Gastrocnemius medialis (tissue), 4 donors: ENCODE data around the gene TANGO6. TPM values are rescaled to one million over a fixed set of nuclear protein-coding genes. Genes with fewer than 3 reads are reported as not detected.

Experiments used
- ATAC-seq, 2 donors: fragments of 150-250 bp; one replicate each; pipeline ENCODE4 v1.9.1; 2016
- DNase-seq, 2 donors: peaks; one replicate each; pipeline ENCODE4 v3.0.0-alpha.2; 2019
- H3K27ac ChIP-seq, 4 donors: fragments of 200-600 bp; sonication (generic); 1 replicate in 1 of 4; 2 replicates in 3 of 4; pipeline ENCODE4 v1.5.1; 2016 to 2018; ENCODE audit warnings: mild to moderate bottlenecking in 2 of 4, moderate library complexity in 1 of 4
- H3K27me3 ChIP-seq, 3 donors: fragments of 200-600 bp; sonication (generic) in 2 of 3; 1 replicate in 1 of 3; 2 replicates in 2 of 3; pipeline versions ENCODE4 v1.5.1 to v1.6.0; 2016 to 2019; ENCODE audit warnings: mild to moderate bottlenecking in 1 of 3, moderate library complexity in 1 of 3
- H3K36me3 ChIP-seq, 2 donors: fragments of 200-600 bp; sonication (generic) in 1 of 2; one replicate each; pipeline ENCODE4 v1.5.1; 2017 to 2018
- H3K4me1 ChIP-seq, 2 donors: fragments of 200-600 bp; sonication (generic) in 1 of 2; one replicate each; pipeline ENCODE4 v1.5.1; 2016 to 2017; ENCODE audit warnings: mild to moderate bottlenecking in 2 of 2
- H3K4me3 ChIP-seq, 4 donors: fragments of 200-600 bp; sonication (generic) in 3 of 4; 1 replicate in 1 of 4; 2 replicates in 3 of 4; pipeline ENCODE4 v1.5.1; 2016 to 2019; ENCODE audit warnings: mild to moderate bottlenecking in 2 of 4
- H3K9me3 ChIP-seq, 3 donors: fragments of 200-600 bp; sonication (generic) in 2 of 3; 1 replicate in 1 of 3; 2 replicates in 2 of 3; pipeline ENCODE4 v1.5.1; 2016 to 2019
- POLR2A ChIP-seq, 2 donors: fragments of 450-650 bp; IDR thresholded peaks; one replicate each; pipeline ENCODE4 v1.6.1; 2017; ENCODE audit warnings: antibody characterized with exemption in 2 of 2, mild to moderate bottlenecking in 2 of 2, moderate library complexity in 2 of 2
- in situ Hi-C, 4 donors: fragments of 200-750 bp; cut with MboI; loops; one replicate each; pipeline versions ENCODE4 v1.15.0 to v1.8.0; 2017; ENCODE audit warnings: low sequenced_read_pairs in 4 of 4
- intact Hi-C: fragments of 100-400 bp; cut with DNase I; formaldehyde crosslinking; loops from one replicate; pipeline ENCODE4 v1.15.1; 2023; ENCODE audit warnings: low total_unique reads
- total RNA-seq, 4 donors: library from RNA; depleted of rRNA; stranded (reverse); fragments of >200 nt; gene quantifications; one replicate each; pipeline versions ENCODE4 v1.1.0 to v1.2.3, GENCODE V29; 2016
- TF ChIP-seq, protein P1 (sequence below), 5 experiments: fragments of 450-650 bp in 3 of 5; fragments of 200-600 bp in 2 of 5; sonication (generic) in 2 of 5; IDR thresholded peaks in 4 of 5; conservative IDR thresholded peaks in 1 of 5; 1 replicate in 4 of 5; 2 replicates in 1 of 5; pipeline ENCODE4 v1.5.1; 2016 to 2019; ENCODE audit warnings: antibody characterized with exemption in 5 of 5, mild to moderate bottlenecking in 3 of 5, moderate library complexity in 3 of 5

TANGO6 gene
- total RNA-seq, 4 donors from 2014 or later = 13.6 to 20.0 (median 17.8) TPM

DNA sequence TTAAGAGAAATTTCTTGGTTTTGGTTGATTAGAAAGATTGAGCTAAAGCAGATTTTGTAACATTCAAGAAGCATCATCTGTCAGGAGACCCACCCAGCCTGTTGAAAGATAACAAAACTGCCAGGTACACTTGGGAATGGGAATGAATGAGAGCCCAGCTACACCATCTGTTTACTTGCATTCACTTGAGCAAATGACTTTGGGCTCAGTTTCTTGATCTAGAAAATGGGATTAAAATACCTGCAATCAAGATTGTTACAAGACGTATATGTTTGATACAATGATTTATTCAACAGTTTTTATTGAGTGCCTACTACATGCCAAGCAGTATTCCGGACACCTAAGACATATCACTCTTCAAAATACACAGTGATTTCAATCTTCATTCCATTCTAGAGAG, 185.8 kb downstream of the TANGO6 start:
- Histone ChIP-seq H3K4me3 (no peak overlapping the region), H3K9me3 (no peaks in the 10 kb centered on the region), H3K36me3 (peaks cover 0 to 8% of the 10 kb centered on the region in 2 donors), H3K27ac (no peak overlapping the region), H3K4me1 (no peaks in the 10 kb centered on the region), H3K27me3 (no peaks in the 10 kb centered on the region)
- intact Hi-C loops (no loop called here), in situ Hi-C loops (no loop called here)
- no peak for TF ChIP-seq POLR2A (IDR thresholded peaks at IDR 0.05)
- TF ChIP-seq, protein P1, sequence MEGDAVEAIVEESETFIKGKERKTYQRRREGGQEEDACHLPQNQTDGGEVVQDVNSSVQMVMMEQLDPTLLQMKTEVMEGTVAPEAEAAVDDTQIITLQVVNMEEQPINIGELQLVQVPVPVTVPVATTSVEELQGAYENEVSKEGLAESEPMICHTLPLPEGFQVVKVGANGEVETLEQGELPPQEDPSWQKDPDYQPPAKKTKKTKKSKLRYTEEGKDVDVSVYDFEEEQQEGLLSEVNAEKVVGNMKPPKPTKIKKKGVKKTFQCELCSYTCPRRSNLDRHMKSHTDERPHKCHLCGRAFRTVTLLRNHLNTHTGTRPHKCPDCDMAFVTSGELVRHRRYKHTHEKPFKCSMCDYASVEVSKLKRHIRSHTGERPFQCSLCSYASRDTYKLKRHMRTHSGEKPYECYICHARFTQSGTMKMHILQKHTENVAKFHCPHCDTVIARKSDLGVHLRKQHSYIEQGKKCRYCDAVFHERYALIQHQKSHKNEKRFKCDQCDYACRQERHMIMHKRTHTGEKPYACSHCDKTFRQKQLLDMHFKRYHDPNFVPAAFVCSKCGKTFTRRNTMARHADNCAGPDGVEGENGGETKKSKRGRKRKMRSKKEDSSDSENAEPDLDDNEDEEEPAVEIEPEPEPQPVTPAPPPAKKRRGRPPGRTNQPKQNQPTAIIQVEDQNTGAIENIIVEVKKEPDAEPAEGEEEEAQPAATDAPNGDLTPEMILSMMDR (IDR thresholded peaks at IDR 0.05 in 4 of 5, conservative IDR thresholded peaks at IDR 0.05 in 1 of 5) = no peak
- ATAC-seq = no peak
- DNase-seq = no peak

DNA sequence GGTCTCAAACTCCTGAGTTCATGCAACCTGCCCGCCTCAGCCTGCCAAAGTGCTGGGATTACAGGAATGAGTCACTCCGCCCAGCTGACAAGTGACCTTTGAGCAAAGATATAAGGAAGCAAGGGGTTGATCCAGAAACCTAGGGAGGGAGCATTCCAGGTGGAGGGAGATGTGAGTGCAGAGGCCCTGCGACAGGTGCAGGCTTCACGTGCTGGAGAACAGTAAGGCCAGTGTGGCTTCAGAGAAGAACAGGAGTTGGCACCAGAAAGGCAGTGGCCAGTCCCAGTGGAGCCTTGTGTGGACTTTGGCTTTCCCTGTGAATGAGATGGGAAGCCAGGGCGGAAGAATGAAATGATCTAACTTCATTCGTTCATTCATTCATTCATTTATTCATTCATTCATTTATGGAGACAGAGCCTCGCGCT, 188.6 kb downstream of the TANGO6 start:
- TF ChIP-seq, protein P1 (IDR thresholded peaks at IDR 0.05 in 4 of 5, conservative IDR thresholded peaks at IDR 0.05 in 1 of 5) = no peak
- no peak for TF ChIP-seq POLR2A (IDR thresholded peaks at IDR 0.05)
- Histone ChIP-seq H3K4me1 (no peaks in the 10 kb centered on the region), H3K27me3 (no peaks in the 10 kb centered on the region), H3K27ac (no peak overlapping the region), H3K36me3 (peaks cover 0 to 5% of the 10 kb centered on the region in 2 donors), H3K9me3 (no peaks in the 10 kb centered on the region), H3K4me3 (no peak overlapping the region)
- intact Hi-C loops (no loop called here), in situ Hi-C loops (no loop called here)
- ATAC-seq (no peak), DNase-seq (no peak)

DNA sequence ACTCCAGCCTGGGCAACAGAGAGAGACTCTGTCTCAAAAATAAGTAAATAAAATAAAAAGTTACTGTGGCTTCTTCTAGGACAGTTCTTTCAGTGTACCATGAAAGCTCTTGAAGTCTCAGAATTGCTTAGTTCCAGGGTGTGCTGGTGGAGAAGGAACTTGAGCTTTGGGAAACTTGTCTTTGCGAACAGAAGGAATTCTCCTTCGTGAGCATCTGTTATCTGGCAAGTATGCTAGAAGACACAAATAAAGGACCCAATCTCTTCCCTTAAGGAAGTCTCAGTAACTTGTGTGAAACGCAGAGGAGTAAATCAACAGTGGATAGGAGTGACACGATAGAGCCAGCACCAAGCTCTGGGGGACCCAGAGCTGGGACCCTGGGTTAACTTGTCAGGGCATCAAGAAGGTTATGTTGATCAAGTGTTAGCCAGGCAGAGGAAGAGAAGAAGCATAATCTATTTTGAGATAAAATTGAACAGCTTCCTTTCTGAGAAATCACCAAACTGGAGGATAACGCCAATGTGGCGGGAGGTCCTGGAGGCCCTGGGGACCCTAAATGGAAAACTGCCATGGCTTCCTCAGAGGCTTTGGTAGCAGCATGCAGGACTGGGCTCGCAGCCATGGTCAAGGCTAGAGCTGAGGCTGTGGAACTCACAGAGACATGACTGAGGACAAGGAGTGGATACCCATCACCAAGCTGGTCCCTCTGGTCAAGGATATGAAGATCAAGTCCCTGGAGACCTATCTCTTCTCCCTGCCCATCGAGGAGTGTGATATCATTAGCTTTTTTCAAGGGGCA, 190.0 kb downstream of the TANGO6 start:
- no peaks in the 10 kb centered on the region for H3K9me3 ChIP-seq

DNA sequence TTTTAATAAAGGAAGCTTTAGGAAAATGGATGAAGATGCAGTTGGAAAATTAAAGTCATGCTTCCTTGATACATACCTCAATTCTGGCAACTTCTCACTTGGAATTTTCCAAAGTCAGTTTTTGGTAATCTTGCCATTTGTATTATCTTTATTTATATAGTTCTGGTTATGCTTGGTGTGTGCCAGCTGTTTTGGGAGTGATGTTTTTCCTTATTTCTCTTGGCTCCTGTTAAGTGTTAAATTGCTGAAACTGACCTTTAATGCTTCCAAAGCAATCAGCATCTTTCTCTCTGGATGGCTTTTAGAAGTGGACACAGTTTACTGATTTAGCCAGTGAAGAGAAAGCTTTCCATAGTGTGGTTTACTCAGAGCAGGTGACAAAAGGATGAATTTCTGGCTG, 192.0 kb downstream of the TANGO6 start:
- Histone ChIP-seq H3K4me3 (no peak overlapping the region), H3K9me3 (no peaks in the 10 kb centered on the region), H3K27me3 (no peaks in the 10 kb centered on the region), H3K27ac (no peak overlapping the region), H3K4me1 (no peaks in the 10 kb centered on the region), H3K36me3 (peaks cover 0 to 9% of the 10 kb centered on the region in 2 donors)
- ATAC-seq (no peak), DNase-seq (no peak)
- intact Hi-C loops (no loop called here), in situ Hi-C loops (no loop called here)
- no peak for TF ChIP-seq POLR2A (IDR thresholded peaks at IDR 0.05)
- TF ChIP-seq, protein P1 (IDR thresholded peaks at IDR 0.05 in 4 of 5, conservative IDR thresholded peaks at IDR 0.05 in 1 of 5) = no peak

More for the DNA sequence above, 190.0 kb downstream of the TANGO6 start:
- Histone ChIP-seq H3K36me3 (peaks cover 0 to 5% of the 10 kb centered on the region in 2 donors), H3K4me3 (no peak overlapping the region), H3K27ac (no peak overlapping the region), H3K4me1 (no peaks in the 10 kb centered on the region), H3K27me3 (no peaks in the 10 kb centered on the region)
- no peak for DNase-seq
- no peak for ATAC-seq
- no peak for TF ChIP-seq POLR2A (IDR thresholded peaks at IDR 0.05)
- TF ChIP-seq, protein P1 (IDR thresholded peaks at IDR 0.05 in 4 of 5, conservative IDR thresholded peaks at IDR 0.05 in 1 of 5) = no peak
- in situ Hi-C loops (no loop called here), intact Hi-C loops (no loop called here)
